Retinal pigment epithelial cell (primary cell): ENCODE results near the gene ARAP2.

Experiments used
- DNase-seq: peaks from one replicate; pipeline ENCODE4 v3.0.0-alpha.2; 2010; ENCODE audit warnings: low read depth
- H3K4me3 ChIP-seq: 2 replicates; pipeline ENCODE4 v1.5.1; 2011; ENCODE audit warnings: mild to moderate bottlenecking, low read length, control low read depth, moderate library complexity
- CTCF ChIP-seq: conservative IDR thresholded peaks from 2 replicates; pipeline ENCODE4 v1.5.1; 2011; ENCODE audit warnings: low read depth, low read length, control low read depth, inconsistent platforms

ARAP2 gene

GRCh38 chr4:36072529-36072928 is 171.8 kb downstream of the ARAP2 start:
- no peak overlapping the region for H3K4me3 ChIP-seq
- TF ChIP-seq CTCF, result no peak
- no peak for DNase-seq

GRCh38 chr4:36067116-36067515 is 177.2 kb downstream of the ARAP2 start:
- TF ChIP-seq CTCF, result no peak
- no peak overlapping the region for H3K4me3 ChIP-seq
- DNase-seq, result no peak

GRCh38 chr4:36065274-36065871 is 178.9 kb downstream of the ARAP2 start:
- no peak overlapping the region for H3K4me3 ChIP-seq
- TF ChIP-seq CTCF, result no peak
- no peak for DNase-seq

GRCh38 chr4:36064117-36064516 is 180.2 kb downstream of the ARAP2 start:
- H3K4me3 ChIP-seq, result no peak overlapping the region
- DNase-seq, result no peak
- TF ChIP-seq CTCF, result no peak

GRCh38 chr4:36056136-36056535 is 188.2 kb downstream of the ARAP2 start:
- H3K4me3 ChIP-seq, result no peak overlapping the region
- no peak for TF ChIP-seq CTCF
- DNase-seq, result no peak

- TF ChIP-seq CTCF, result no peak
- no peak overlapping the region for H3K4me3 ChIP-seq
- no peak for DNase-seq
Measured at GRCh38 chr4:36054694-36055422, 189.5 kb downstream of the ARAP2 start.

- TF ChIP-seq CTCF, result no peak
- no peak overlapping the region for H3K4me3 ChIP-seq
- DNase-seq, result peak; percentile 83
Measured at GRCh38 chr4:36053930-36054329, 190.4 kb downstream of the ARAP2 start.
